Loucy (cell line): ENCODE results near the gene MMP17.
"Not testable (repeated sequence)": the region's sequence is repeated elsewhere in the genome, so short reads cannot be mapped to it uniquely, and the experiment has no call there.

Experiments used
- H2AFZ ChIP-seq: fragments of 200-600 bp; sonication (generic); 2 replicates; pipeline ENCODE4 v1.6.0; 2016; ENCODE audit warnings: antibody characterized with exemption, mild to moderate bottlenecking, low read length, moderate library complexity
- H3F3A ChIP-seq: fragments of 200-600 bp; 2 replicates; pipeline ENCODE4 v1.6.0; 2016; ENCODE audit warnings: antibody characterized with exemption, low read depth, mild to moderate bottlenecking
- H3K27me3 ChIP-seq: fragments of 200-600 bp; sonication (generic); 2 replicates; pipeline ENCODE4 v1.6.1; 2014; ENCODE audit warnings: low read length, mild to moderate bottlenecking; ENCODE audit not compliant: insufficient read depth, poor library complexity, severe bottlenecking
- H3K36me3 ChIP-seq: fragments of 200-600 bp; sonication (generic); 2 replicates; pipeline ENCODE4 v1.6.1; 2016; ENCODE audit warnings: low read length; ENCODE audit not compliant: insufficient read depth
- H3K4me1 ChIP-seq: fragments of 200-600 bp; sonication (generic); 2 replicates; pipeline ENCODE4 v1.5.1; 2014; ENCODE audit warnings: low read length, mild to moderate bottlenecking; ENCODE audit not compliant: insufficient read depth, poor library complexity, severe bottlenecking
- H3K4me2 ChIP-seq: fragments of 200-600 bp; sonication (generic); 2 replicates; pipeline ENCODE4 v1.6.0; 2014; ENCODE audit warnings: antibody characterized with exemption, low read length, low read depth, mild to moderate bottlenecking; ENCODE audit not compliant: poor library complexity, severe bottlenecking
- H3K4me3 ChIP-seq: fragments of 200-600 bp; sonication (generic); 2 replicates; pipeline ENCODE4 v1.5.1; 2014; ENCODE audit warnings: low read length, mild to moderate bottlenecking, mixed read lengths; ENCODE audit not compliant: poor library complexity, severe bottlenecking
- H3K79me2 ChIP-seq: fragments of 200-600 bp; sonication (generic); 2 replicates; pipeline ENCODE4 v1.6.1; 2014; ENCODE audit warnings: low read length; ENCODE audit not compliant: insufficient read depth
- H3K9ac ChIP-seq: fragments of 200-600 bp; sonication (generic); 2 replicates; pipeline ENCODE4 v1.6.0; 2014; ENCODE audit warnings: mild to moderate bottlenecking, low read depth, low read length, moderate library complexity; ENCODE audit not compliant: poor library complexity, severe bottlenecking
- H3K9me2 ChIP-seq: fragments of 200-600 bp; sonication (generic); replicated peaks from 2 replicates; pipeline ENCODE4 v1.6.1; 2016; ENCODE audit warnings: low read depth, low read length, mixed read lengths
- H3K9me3 ChIP-seq: fragments of 200-600 bp; sonication (generic); 2 replicates; pipeline ENCODE4 v1.6.1; 2014; ENCODE audit warnings: mild to moderate bottlenecking, antibody characterized with exemption, low read length, low read depth; ENCODE audit not compliant: insufficient read depth
- H4K20me1 ChIP-seq: fragments of 200-600 bp; sonication (generic); 2 replicates; pipeline ENCODE4 v1.6.0; 2014; ENCODE audit warnings: antibody characterized with exemption, low read length, mild to moderate bottlenecking; ENCODE audit not compliant: insufficient read depth, poor library complexity, severe bottlenecking
- CTCF ChIP-seq: fragments of 200-600 bp; sonication (generic); conservative IDR thresholded peaks from 2 replicates; pipeline ENCODE4 v1.5.1; 2014; ENCODE audit warnings: mild to moderate bottlenecking, antibody characterized with exemption, low read length
- EZH2phosphoT487 ChIP-seq: fragments of 200-600 bp; IDR thresholded peaks from 2 replicates; pipeline ENCODE4 v1.6.1; 2018; ENCODE audit warnings: antibody characterized with exemption, mild to moderate bottlenecking, moderate library complexity, borderline replicate concordance

Gene MMP17

DNA sequence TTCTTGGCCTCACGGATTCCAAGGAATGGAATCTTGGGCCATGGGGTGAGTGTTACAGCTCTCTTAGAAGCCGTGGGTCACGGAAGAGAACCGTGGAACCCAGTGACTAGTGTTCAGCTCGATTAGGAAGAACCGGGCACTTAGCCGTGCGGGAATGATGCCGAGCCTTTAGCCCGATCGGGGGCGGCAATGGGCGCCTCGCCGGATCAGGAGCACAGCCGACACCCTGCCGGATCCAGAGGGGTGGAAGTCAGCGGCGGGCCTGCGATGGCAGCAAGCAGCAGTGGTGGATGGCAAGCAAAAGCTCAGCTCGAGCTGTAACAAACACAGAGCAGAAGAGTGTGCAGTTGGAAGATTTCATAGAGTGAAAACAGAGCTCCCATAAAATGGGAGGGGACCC lies 45.1 kb downstream of the MMP17 start:
- Histone ChIP-seq H3K4me3 (no peak overlapping the region), H3K9ac (no peak overlapping the region), H3F3A (no peaks in the 10 kb centered on the region), H3K36me3 (no peaks in the 10 kb centered on the region), H3K4me1 (no peaks in the 10 kb centered on the region), H3K27me3 (no peaks in the 10 kb centered on the region), H3K4me2 (no peak overlapping the region), H3K9me3 (0 out of 2 replicates have a peak, but pooled peaks cover 3% of the 10 kb centered on the region), H3K9me2 (no peaks in the 10 kb centered on the region), H2AFZ (no peak overlapping the region), H3K79me2 (no peaks in the 10 kb centered on the region), H4K20me1 (no peaks in the 10 kb centered on the region)
- TF ChIP-seq EZH2phosphoT487 = no peak
- TF ChIP-seq CTCF = no peak

GRCh38 chr12:131874972-131875371 lies 46.8 kb downstream of the MMP17 start:
- H2AFZ ChIP-seq, H3K4me1 ChIP-seq, H3K27me3 ChIP-seq, H3K9me3 ChIP-seq, H3K79me2 ChIP-seq, H3F3A ChIP-seq, H4K20me1 ChIP-seq, H3K4me2 ChIP-seq, H3K9ac ChIP-seq, H3K4me3 ChIP-seq, H3K36me3 ChIP-seq, H3K9me2 ChIP-seq: not testable (repeated sequence)

DNA sequence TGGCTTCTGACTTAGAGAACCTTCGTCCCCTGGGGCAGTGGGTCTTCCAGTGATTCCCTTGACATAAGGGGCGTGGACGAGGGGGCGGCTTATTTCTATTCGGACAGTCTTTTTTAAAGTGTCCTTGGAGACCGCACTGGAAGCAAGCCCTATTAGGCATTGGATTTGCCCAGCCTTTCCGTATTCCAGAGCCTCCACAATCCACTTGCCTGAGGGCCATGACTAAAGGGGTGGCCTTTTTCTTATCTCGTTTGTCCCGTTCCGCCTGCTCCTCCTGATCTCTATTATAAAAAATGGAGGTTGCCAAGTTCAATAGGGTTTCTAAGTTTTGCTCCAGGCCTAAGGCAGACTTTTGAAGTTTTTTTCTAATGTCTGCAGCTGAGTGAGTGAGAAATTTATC lies 49.0 kb downstream of the MMP17 start:
- not testable (repeated sequence) for H3K9ac ChIP-seq, H3K4me2 ChIP-seq, H3F3A ChIP-seq, H3K4me1 ChIP-seq, H3K79me2 ChIP-seq, H3K27me3 ChIP-seq, H2AFZ ChIP-seq, H4K20me1 ChIP-seq, H3K4me3 ChIP-seq, H3K9me3 ChIP-seq, H3K36me3 ChIP-seq, H3K9me2 ChIP-seq

DNA sequence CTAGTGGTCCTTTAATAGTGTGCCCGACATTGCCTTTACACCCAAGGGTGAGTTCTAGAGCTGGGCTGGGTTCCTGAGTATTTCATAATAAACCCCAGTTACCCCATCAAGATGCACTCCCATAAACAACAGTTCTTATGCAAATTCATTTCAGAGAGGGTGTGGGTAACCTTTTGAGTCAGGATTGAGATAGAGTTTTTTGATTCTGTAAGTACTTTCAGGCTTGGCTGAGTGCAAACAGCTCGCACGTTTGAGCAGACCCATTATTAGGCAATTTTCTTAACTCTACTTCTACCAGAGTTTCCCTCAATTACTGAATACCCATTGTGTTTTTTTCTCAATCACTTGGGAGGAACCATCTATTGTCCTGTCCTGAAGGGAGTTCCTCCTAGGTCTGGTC lies 50.2 kb downstream of the MMP17 start:
- not testable (repeated sequence) for H3K79me2 ChIP-seq, H3K4me1 ChIP-seq, H3K4me2 ChIP-seq, H3K36me3 ChIP-seq, H3F3A ChIP-seq, H2AFZ ChIP-seq, H3K9me2 ChIP-seq, H4K20me1 ChIP-seq, H3K9me3 ChIP-seq, H3K9ac ChIP-seq, H3K4me3 ChIP-seq, H3K27me3 ChIP-seq
